DND-41 (cell line): ENCODE results near the gene SAMD4A.

Experiments
- EZH2 ChIP-seq: IDR thresholded peaks from 3 replicates; pipeline ENCODE4 v1.6.1; 2012; ENCODE audit warnings: borderline replicate concordance, low read depth, mild to moderate bottlenecking, moderate library complexity, low read length, inconsistent platforms; ENCODE audit not compliant: severe bottlenecking
- TF ChIP-seq, protein P1 (sequence below): IDR thresholded peaks from 2 replicates; pipeline ENCODE4 v1.5.1; 2012; ENCODE audit warnings: borderline replicate concordance, low read length, moderate library complexity, mild to moderate bottlenecking; ENCODE audit not compliant: poor library complexity, severe bottlenecking; ENCODE audit errors: extremely low read depth

- TF ChIP-seq, protein P1, sequence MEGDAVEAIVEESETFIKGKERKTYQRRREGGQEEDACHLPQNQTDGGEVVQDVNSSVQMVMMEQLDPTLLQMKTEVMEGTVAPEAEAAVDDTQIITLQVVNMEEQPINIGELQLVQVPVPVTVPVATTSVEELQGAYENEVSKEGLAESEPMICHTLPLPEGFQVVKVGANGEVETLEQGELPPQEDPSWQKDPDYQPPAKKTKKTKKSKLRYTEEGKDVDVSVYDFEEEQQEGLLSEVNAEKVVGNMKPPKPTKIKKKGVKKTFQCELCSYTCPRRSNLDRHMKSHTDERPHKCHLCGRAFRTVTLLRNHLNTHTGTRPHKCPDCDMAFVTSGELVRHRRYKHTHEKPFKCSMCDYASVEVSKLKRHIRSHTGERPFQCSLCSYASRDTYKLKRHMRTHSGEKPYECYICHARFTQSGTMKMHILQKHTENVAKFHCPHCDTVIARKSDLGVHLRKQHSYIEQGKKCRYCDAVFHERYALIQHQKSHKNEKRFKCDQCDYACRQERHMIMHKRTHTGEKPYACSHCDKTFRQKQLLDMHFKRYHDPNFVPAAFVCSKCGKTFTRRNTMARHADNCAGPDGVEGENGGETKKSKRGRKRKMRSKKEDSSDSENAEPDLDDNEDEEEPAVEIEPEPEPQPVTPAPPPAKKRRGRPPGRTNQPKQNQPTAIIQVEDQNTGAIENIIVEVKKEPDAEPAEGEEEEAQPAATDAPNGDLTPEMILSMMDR: no peak
- no peak for TF ChIP-seq EZH2
These were observed 195.4 kb downstream of the SAMD4A start for GRCh38 chr14:54762296-54762695.
